H1 (cell line): ENCODE data around the gene MPV17. TPM values are rescaled to one million over a fixed set of nuclear protein-coding genes. Genes with fewer than 3 reads are reported as not detected.

Source experiments
- CTCF ChIA-PET: fragments of 300-600 bp; sonication (Branson Sonifier 250); formaldehyde crosslinking; loops from one replicate; lab custom pipeline; 2021; ENCODE audit not compliant: partially characterized antibody; lab: Charles Lee
- POLR2A ChIA-PET: fragments of 300-600 bp; sonication (Branson Sonifier 250); formaldehyde crosslinking; loops from one replicate; lab custom pipeline; 2021; ENCODE audit warnings: inconsistent platforms; ENCODE audit not compliant: partially characterized antibody; lab: Charles Lee
- DNase-seq, 2 experiments: peaks; one replicate each; pipeline versions ENCODE4 v3.0.0 to v3.0.0-alpha.2; 2010 to 2022; ENCODE audit warnings: low spot score in 2 of 2, low read depth in 1 of 2, mixed read lengths in 1 of 2
- FAIRE-seq: peaks from 2 replicates; lab custom pipeline; 2011; peaks lifted over from hg19 to GRCh38; lab: Jason Lieb, UNC
- H2AFZ ChIP-seq: 2 replicates; pipeline ENCODE4 v1.8.1; 2012; ENCODE audit warnings: low read length, inconsistent platforms
- H2AK5ac ChIP-seq: 2 replicates; pipeline ENCODE4 v1.6.1; 2013; ENCODE audit warnings: low read depth, low read length
- H2BK120ac ChIP-seq: replicated peaks from 2 replicates; pipeline ENCODE3; 2013; ENCODE audit warnings: low read depth, low read length, inconsistent platforms
- H2BK12ac ChIP-seq: 2 replicates; pipeline ENCODE4 v1.6.1; 2013; ENCODE audit warnings: low read depth, low read length
- H2BK15ac ChIP-seq: 2 replicates; pipeline ENCODE4 v1.6.1; 2013; ENCODE audit warnings: low read length
- H2BK20ac ChIP-seq: 2 replicates; pipeline ENCODE4 v1.6.1; 2013; ENCODE audit warnings: low read length
- H2BK5ac ChIP-seq: 2 replicates; pipeline ENCODE4 v1.6.1; 2013; ENCODE audit warnings: low read depth, low read length
- H3K14ac ChIP-seq: 2 replicates; pipeline ENCODE4 v1.6.1; 2013; ENCODE audit warnings: inconsistent platforms; ENCODE audit not compliant: insufficient read length
- H3K18ac ChIP-seq: 2 replicates; pipeline ENCODE4 v1.6.1; 2013; ENCODE audit warnings: low read length; ENCODE audit errors: extremely low read depth
- H3K23ac ChIP-seq: 2 replicates; pipeline ENCODE4 v1.6.1; 2013; ENCODE audit warnings: inconsistent platforms; ENCODE audit not compliant: insufficient read length
- H3K23me2 ChIP-seq: 2 replicates; pipeline ENCODE4 v1.6.1; 2013; ENCODE audit warnings: low read depth, low read length
- H3K27ac ChIP-seq: 2 replicates; pipeline ENCODE4 v1.6.1; 2011; ENCODE audit warnings: low read depth, low read length, inconsistent platforms
- H3K27me3 ChIP-seq, 4 experiments: replicated peaks in 1 of 4; 1 replicate in 1 of 4; 2 replicates in 3 of 4; pipeline versions ENCODE4 v1.6.1 to v1.8.1; 2011 to 2013; ENCODE audit warnings: low read length in 3 of 4, mild to moderate bottlenecking in 3 of 4, inconsistent platforms in 2 of 4, mixed read lengths in 2 of 4, moderate library complexity in 1 of 4; ENCODE audit not compliant: control insufficient read depth in 3 of 4, insufficient read depth in 3 of 4; ENCODE audit errors: extremely low read depth in 1 of 4
- H3K36me3 ChIP-seq, 4 experiments: 2 replicates each; pipeline versions ENCODE4 v1.6.1 to v1.8.1; 2011 to 2013; ENCODE audit warnings: mild to moderate bottlenecking in 4 of 4, low read length in 3 of 4, moderate library complexity in 2 of 4, control low read depth in 1 of 4, inconsistent platforms in 1 of 4; ENCODE audit not compliant: insufficient read depth in 4 of 4, control insufficient read depth in 2 of 4
- H3K4ac ChIP-seq: replicated peaks from 2 replicates; pipeline ENCODE3; 2013; ENCODE audit warnings: low read length, low read depth, mixed read lengths, inconsistent platforms; ENCODE audit not compliant: insufficient read length
- H3K4me1 ChIP-seq, 4 experiments: replicated peaks in 1 of 4; 1 replicate in 1 of 4; 2 replicates in 3 of 4; pipeline versions ENCODE4 v1.6.1 to v1.8.1; 2011 to 2013; ENCODE audit warnings: low read length in 3 of 4, inconsistent platforms in 2 of 4, mixed read lengths in 1 of 4; ENCODE audit not compliant: insufficient read depth in 4 of 4, control insufficient read depth in 3 of 4
- H3K4me2 ChIP-seq, 2 experiments: 2 replicates each; pipeline versions ENCODE4 v1.6.1 to v1.8.1; 2011 to 2013; ENCODE audit warnings: low read depth in 2 of 2, low read length in 2 of 2, control low read depth in 1 of 2, inconsistent platforms in 1 of 2, mild to moderate bottlenecking in 1 of 2; ENCODE audit not compliant: insufficient read depth in 1 of 2
- H3K4me3 ChIP-seq, 4 experiments: fragments of 200-600, 300-600 bp in 1 of 4; sonication (generic), shearing (Covaris generic), sonication (Bioruptor Twin) in 1 of 4; 2 replicates each; pipeline versions ENCODE4 v1.5.1 to v1.8.1; 2011 to 2016; ENCODE audit warnings: low read length in 4 of 4, low read depth in 3 of 4, control low read depth in 2 of 4, inconsistent platforms in 2 of 4, mild to moderate bottlenecking in 2 of 4, mixed read lengths in 1 of 4, moderate library complexity in 1 of 4; ENCODE audit not compliant: insufficient read depth in 2 of 4; ENCODE audit errors: extremely low read depth in 1 of 4
- H3K56ac ChIP-seq: replicated peaks from 2 replicates; pipeline ENCODE3; 2013; ENCODE audit warnings: low read depth, mild to moderate bottlenecking, mixed read lengths, low read length, inconsistent platforms; ENCODE audit not compliant: insufficient read length
- H3K79me1 ChIP-seq: 2 replicates; pipeline ENCODE4 v1.6.1; 2013; ENCODE audit warnings: low read depth, low read length, control low read depth
- H3K79me2 ChIP-seq, 2 experiments: 2 replicates each; pipeline versions ENCODE4 v1.6.1 to v1.8.1; 2012 to 2013; ENCODE audit warnings: low read length in 2 of 2, mild to moderate bottlenecking in 2 of 2, inconsistent platforms in 1 of 2; ENCODE audit not compliant: insufficient read depth in 2 of 2, control insufficient read depth in 1 of 2
- H3K9ac ChIP-seq, 4 experiments: replicated peaks in 1 of 4; 1 replicate in 1 of 4; 2 replicates in 3 of 4; pipeline versions ENCODE4 v1.6.1 to v1.8.1; 2011 to 2013; ENCODE audit warnings: low read depth in 3 of 4, low read length in 3 of 4, control low read depth in 2 of 4, mild to moderate bottlenecking in 2 of 4, moderate library complexity in 2 of 4, inconsistent platforms in 1 of 4; ENCODE audit errors: extremely low read depth in 1 of 4
- H3K9me3 ChIP-seq, 2 experiments: 2 replicates each; pipeline versions ENCODE4 v1.6.1 to v1.8.1; 2012 to 2013; ENCODE audit warnings: mild to moderate bottlenecking in 2 of 2, moderate library complexity in 2 of 2, control low read depth in 1 of 2, inconsistent platforms in 1 of 2, low read depth in 1 of 2, low read length in 1 of 2, mixed read lengths in 1 of 2; ENCODE audit not compliant: insufficient read depth in 2 of 2
- H4K20me1 ChIP-seq, 2 experiments: replicated peaks in 1 of 2; 2 replicates each; pipeline versions ENCODE3 to v1.8.1; 2011 to 2013; ENCODE audit warnings: inconsistent platforms in 2 of 2, low read length in 2 of 2, mild to moderate bottlenecking in 1 of 2; ENCODE audit not compliant: insufficient read depth in 2 of 2, control insufficient read depth in 1 of 2
- H4K5ac ChIP-seq: 2 replicates; pipeline ENCODE4 v1.6.1; 2013; ENCODE audit warnings: low read length, low read depth, mixed read lengths, inconsistent platforms; ENCODE audit not compliant: insufficient read length
- H4K8ac ChIP-seq: 2 replicates; pipeline ENCODE4 v1.8.0; 2013; ENCODE audit warnings: mild to moderate bottlenecking, moderate library complexity, low read length, inconsistent platforms; ENCODE audit not compliant: insufficient read depth; ENCODE audit errors: extremely low read depth
- H4K91ac ChIP-seq: replicated peaks from 2 replicates; pipeline ENCODE3; 2013; ENCODE audit warnings: low read length, mixed read lengths, inconsistent platforms; ENCODE audit not compliant: insufficient read length
- BACH1 ChIP-seq: IDR thresholded peaks from 2 replicates; pipeline ENCODE4 v1.6.1; 2012; ENCODE audit warnings: low read length, improper control_type of control experiment
- KDM4A ChIP-seq: IDR thresholded peaks from one replicate; pipeline ENCODE4 v1.7.1; 2012; ENCODE audit warnings: low read depth, mild to moderate bottlenecking, moderate library complexity, low read length, inconsistent platforms; ENCODE audit not compliant: severe bottlenecking
- POLR2A ChIP-seq, 2 experiments: IDR thresholded peaks; 1 replicate in 1 of 2; 2 replicates in 1 of 2; pipeline ENCODE4 v1.6.1; 2011; ENCODE audit warnings: low read depth in 2 of 2, low read length in 2 of 2, mild to moderate bottlenecking in 2 of 2; ENCODE audit errors: control extremely low read depth in 1 of 2
- TEAD4 ChIP-seq: IDR thresholded peaks from 2 replicates; pipeline ENCODE4 v1.6.1; 2012; ENCODE audit warnings: low read depth, low read length, inconsistent platforms, mixed read lengths
- WGBS, 2 experiments: shearing (Covaris generic) in 1 of 2; methylation state at CpG; one replicate each; pipeline versions ENCODE4 v1.1.6 to v1.1.7; 2013 to 2015; ENCODE audit warnings: low lambda C conversion rate in 2 of 2, mixed read lengths in 2 of 2, inconsistent platforms in 1 of 2, low coverage in 1 of 2, missing lambda C conversion rate in 1 of 2; ENCODE audit not compliant: insufficient replicate concordance in 2 of 2, insufficient coverage in 1 of 2, insufficient read length in 1 of 2; ENCODE audit errors: extremely low coverage in 1 of 2, missing lambda C conversion rate in 1 of 2; 5-methylcytosine and 5-hydroxymethylcytosine counted together
- polyA plus RNA-seq, 7 experiments: library from polyadenylated mRNA; depleted of rRNA in 3 of 7; stranded (reverse) in 5 of 7; unstranded in 2 of 7; fragments of >200 nt in 5 of 7; fragments of 200-250 nt in 2 of 7; gene quantifications; 1 replicate in 5 of 7; 2 replicates in 1 of 7; 4 replicates in 1 of 7; pipeline versions ENCODE4 v1.2.1 to v1.2.3, GENCODE V29; 2011 to 2013; ENCODE audit warnings: missing spikeins in 2 of 7, mixed read lengths in 2 of 7
- total RNA-seq: library from RNA; stranded (reverse); fragmentation: NEBNext Ultra II Directional; extraction: Animal tissue kit (Norgen Biotek cat#: 25700); gene quantifications from 2 replicates; pipeline ENCODE4 v1.2.1, GENCODE V29; 2021
- TF ChIP-seq, protein P1 (sequence below), 3 experiments: IDR thresholded peaks; 1 replicate in 2 of 3; 2 replicates in 1 of 3; pipeline versions ENCODE4 v1.5.1 to v1.6.1; 2011; ENCODE audit warnings: low read length in 3 of 3, mild to moderate bottlenecking in 3 of 3, inconsistent platforms in 2 of 3, low read depth in 1 of 3, moderate library complexity in 1 of 3; ENCODE audit not compliant: insufficient read depth in 1 of 3; ENCODE audit errors: control extremely low read depth in 1 of 3
- TF ChIP-seq, protein P2 (sequence below): IDR thresholded peaks from 2 replicates; pipeline ENCODE4 v1.6.1; 2011; ENCODE audit warnings: low read depth, mild to moderate bottlenecking, low read length; ENCODE audit not compliant: insufficient read depth
- TF ChIP-seq, protein P3 (sequence below): IDR thresholded peaks from 2 replicates; pipeline ENCODE4 v1.6.1; 2011; ENCODE audit warnings: low read length, improper control_type of control experiment

Gene MPV17
- total and polyA plus RNA-seq, 2 of the 8 experiments (the other 6 are each of a cell fraction or from before 2014, with no cell fraction given), result 45.2 to 181 TPM

DNA sequence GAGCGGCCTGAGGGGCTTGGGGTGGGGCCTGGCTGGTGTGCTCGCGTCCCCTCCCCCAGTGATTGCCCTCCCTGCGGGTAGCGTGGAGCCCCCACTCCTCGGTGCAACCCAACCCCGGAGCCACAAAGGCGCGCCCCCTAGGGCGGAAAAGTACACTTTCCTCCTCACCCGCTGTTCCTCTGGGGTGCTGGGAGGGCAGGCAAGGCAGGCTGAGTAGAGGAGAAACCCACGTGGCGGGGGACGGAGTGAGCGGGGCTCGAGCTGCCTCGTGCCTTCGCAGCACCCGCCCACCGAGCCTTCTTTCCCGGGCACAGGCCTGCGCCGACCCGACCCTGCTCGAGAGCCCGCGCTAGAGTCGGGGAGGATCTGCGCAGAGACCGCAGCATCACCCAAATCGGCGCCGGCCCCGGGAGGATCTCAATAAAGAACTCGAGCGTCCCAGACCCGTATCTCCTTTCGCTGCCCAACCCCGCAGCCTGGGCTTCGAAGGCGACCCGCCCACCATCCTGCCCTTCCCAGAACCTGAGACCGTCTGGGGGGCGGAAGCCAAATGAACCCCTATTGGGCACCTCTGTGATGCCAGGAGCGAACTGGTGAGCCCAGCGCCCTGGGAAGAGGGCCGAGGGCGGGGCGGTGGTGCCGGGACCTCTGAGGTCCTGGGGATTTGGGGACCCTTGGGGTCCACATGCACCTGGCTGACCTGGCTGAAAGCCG lies 16.2 kb downstream of the MPV17 start:
- H3K79me1 ChIP-seq, result no peaks in the 10 kb centered on the region
- no peak overlapping the region for H2AK5ac ChIP-seq
- H4K91ac ChIP-seq, result peak overlapping the region; percentile 54
- H3K56ac ChIP-seq, result peak overlapping the region; percentile 69
- H3K4me3 ChIP-seq, result peak overlapping the region in 3 of 4 experiments; percentile 26 to 51 (median 34); a peak in 5 of 8 replicates
- no peak overlapping the region for H2AFZ ChIP-seq
- H4K5ac ChIP-seq, result no peak overlapping the region
- H3K9ac ChIP-seq, result no peak overlapping the region; a peak in 1 of 7 replicates
- H3K27ac ChIP-seq, result no peak overlapping the region
- no peaks in the 10 kb centered on the region; a peak in 1 of 4 replicates for H3K9me3 ChIP-seq
- no peak overlapping the region; the same call in 1 of the 2 replicates for H2BK15ac ChIP-seq
- H3K4me1 ChIP-seq, result peaks cover 0 to 28% (median 14%) of the 10 kb centered on the region in 4 experiments; a peak in 5 of 7 replicates
- H3K14ac ChIP-seq, result no peak overlapping the region
- no peak overlapping the region for H3K23ac ChIP-seq
- DNase-seq, result peak in 1 of 2 experiments; percentile 75
- 11% methylated on average over 28 of the region's 51 CpGs; no CpG with 5 or more reads in 1 of the 2 experiments for WGBS, 2 experiments
- H3K18ac ChIP-seq, result peak overlapping the region; percentile 48
- H4K8ac ChIP-seq, result peak overlapping the region; percentile 82
- H3K4me2 ChIP-seq, result peak overlapping the region; percentile 63 to 69
- H2BK120ac ChIP-seq, result no peak overlapping the region
- peak overlapping the region; percentile 29; the same call in 1 of the 2 replicates for H2BK12ac ChIP-seq
- FAIRE-seq, result no peak
- no peak overlapping the region for H2BK5ac ChIP-seq
- ChIA-PET CTCF (interaction anchor here (1.3 to 12.3 kb wide), 5 partner anchors 14 to 226 kb away, joined by 3 to 413 read pairs (median 6); partner anchors contain the start of genes DNAJC5G, MPV17 and TRIM54), POLR2A (interaction anchor here (1.0 to 8.8 kb wide), 5 partner anchors 14 to 63 kb away, joined by 3 to 105 read pairs (median 8); partner anchors contain the start of genes GTF3C2 and MPV17)
- no peak overlapping the region for H3K4ac ChIP-seq
- no peaks in the 10 kb centered on the region for H3K79me2 ChIP-seq
- no peak overlapping the region for H2BK20ac ChIP-seq
- peaks cover 4 to 11% of the 10 kb centered on the region in 2 experiments for H4K20me1 ChIP-seq
- peaks cover 10% of the 10 kb centered on the region; the same call in 1 of the 2 replicates for H3K23me2 ChIP-seq
- peaks cover 0 to 4% (median 0%) of the 10 kb centered on the region in 4 experiments; a peak in 1 of 8 replicates for H3K36me3 ChIP-seq
- H3K27me3 ChIP-seq, result peaks cover 29 to 41% (median 39%) of the 10 kb centered on the region in 4 experiments
- TF ChIP-seq KDM4A, result peak; percentile 71
- no peak for TF ChIP-seq TEAD4
- TF ChIP-seq, protein P1, sequence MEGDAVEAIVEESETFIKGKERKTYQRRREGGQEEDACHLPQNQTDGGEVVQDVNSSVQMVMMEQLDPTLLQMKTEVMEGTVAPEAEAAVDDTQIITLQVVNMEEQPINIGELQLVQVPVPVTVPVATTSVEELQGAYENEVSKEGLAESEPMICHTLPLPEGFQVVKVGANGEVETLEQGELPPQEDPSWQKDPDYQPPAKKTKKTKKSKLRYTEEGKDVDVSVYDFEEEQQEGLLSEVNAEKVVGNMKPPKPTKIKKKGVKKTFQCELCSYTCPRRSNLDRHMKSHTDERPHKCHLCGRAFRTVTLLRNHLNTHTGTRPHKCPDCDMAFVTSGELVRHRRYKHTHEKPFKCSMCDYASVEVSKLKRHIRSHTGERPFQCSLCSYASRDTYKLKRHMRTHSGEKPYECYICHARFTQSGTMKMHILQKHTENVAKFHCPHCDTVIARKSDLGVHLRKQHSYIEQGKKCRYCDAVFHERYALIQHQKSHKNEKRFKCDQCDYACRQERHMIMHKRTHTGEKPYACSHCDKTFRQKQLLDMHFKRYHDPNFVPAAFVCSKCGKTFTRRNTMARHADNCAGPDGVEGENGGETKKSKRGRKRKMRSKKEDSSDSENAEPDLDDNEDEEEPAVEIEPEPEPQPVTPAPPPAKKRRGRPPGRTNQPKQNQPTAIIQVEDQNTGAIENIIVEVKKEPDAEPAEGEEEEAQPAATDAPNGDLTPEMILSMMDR (IDR thresholded peaks at IDR 0.05; ENCODE audit: control extremely low read depth in 1 of 3, insufficient read depth in 1 of 3, low read depth in 1 of 3, low read length in 3 of 3), result no peak
- TF ChIP-seq, protein P2, sequence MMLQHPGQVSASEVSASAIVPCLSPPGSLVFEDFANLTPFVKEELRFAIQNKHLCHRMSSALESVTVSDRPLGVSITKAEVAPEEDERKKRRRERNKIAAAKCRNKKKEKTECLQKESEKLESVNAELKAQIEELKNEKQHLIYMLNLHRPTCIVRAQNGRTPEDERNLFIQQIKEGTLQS, result no peak
- TF ChIP-seq, protein P3, sequence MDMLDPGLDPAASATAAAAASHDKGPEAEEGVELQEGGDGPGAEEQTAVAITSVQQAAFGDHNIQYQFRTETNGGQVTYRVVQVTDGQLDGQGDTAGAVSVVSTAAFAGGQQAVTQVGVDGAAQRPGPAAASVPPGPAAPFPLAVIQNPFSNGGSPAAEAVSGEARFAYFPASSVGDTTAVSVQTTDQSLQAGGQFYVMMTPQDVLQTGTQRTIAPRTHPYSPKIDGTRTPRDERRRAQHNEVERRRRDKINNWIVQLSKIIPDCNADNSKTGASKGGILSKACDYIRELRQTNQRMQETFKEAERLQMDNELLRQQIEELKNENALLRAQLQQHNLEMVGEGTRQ, result no peak
- no peak for TF ChIP-seq BACH1
- no peak for TF ChIP-seq POLR2A (IDR thresholded peaks at IDR 0.05; ENCODE audit: control extremely low read depth in 1 of 2, low read depth in 2 of 2, low read length in 2 of 2)
